AG20443 (cell line): ENCODE data around the gene FAM89A.
"Not testable (repeated sequence)": the region's sequence is repeated elsewhere in the genome, so short reads cannot be mapped to it uniquely, and the experiment has no call there.

Source experiments
- DNase-seq: peaks from one replicate; pipeline ENCODE4 v3.0.0; 2012; ENCODE audit warnings: low spot score, mixed read lengths

The FAM89A gene

GRCh38 chr1:231055271-231055670 is 15.2 kb upstream of the FAM89A start:
- DNase-seq = no peak

DNA sequence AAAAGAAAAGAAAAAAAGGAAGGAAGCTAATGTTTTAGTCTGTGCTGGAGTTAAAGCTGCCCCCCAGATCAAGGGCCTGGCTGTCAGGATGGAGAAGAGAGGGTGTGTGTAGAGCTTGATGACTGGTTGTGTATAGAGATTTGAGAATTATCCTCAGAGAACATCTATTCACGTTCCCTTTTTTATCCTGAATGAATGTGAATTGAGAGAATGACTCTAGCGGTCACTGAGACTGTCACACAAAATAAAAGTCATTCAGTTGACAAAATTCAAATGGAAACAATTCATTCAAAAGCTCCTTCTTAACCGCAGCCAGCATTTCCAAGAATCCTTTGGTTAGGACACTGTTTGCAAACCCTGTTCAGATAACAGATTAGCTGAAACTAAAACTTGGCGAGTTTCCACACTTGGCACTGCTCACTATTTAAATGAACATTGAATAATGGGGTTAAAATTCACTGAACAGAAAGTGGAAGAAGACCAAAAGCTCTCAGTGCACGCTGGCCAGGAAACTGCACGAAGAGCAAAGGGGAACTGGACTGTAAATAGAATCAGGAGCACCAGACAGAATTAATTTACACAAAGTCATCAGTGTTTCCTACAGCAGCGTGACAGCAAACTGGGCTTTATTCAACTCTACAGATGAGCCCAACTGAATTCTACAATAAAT is 13.6 kb upstream of the FAM89A start:
- DNase-seq = no peak

DNA sequence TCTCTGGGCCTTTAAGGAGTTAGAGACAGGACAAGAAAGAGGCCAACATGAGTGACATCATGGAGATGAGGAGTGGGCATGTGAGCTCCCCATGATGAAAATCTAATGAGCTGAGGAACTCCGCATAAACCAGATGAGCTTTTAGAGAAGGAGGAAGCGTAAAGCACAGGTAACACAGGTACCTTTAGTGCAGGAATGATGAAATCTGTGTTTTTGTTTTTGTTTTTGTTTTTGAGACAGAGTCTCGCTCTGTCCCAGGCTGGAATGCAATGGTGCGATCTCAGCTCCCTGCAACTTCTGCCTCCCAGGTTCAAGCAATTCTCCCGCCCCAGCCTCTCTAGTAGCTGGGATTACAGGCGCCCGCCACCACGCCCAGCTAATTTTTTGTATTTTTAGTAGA is 12.7 kb upstream of the FAM89A start:
- no peak for DNase-seq

DNA sequence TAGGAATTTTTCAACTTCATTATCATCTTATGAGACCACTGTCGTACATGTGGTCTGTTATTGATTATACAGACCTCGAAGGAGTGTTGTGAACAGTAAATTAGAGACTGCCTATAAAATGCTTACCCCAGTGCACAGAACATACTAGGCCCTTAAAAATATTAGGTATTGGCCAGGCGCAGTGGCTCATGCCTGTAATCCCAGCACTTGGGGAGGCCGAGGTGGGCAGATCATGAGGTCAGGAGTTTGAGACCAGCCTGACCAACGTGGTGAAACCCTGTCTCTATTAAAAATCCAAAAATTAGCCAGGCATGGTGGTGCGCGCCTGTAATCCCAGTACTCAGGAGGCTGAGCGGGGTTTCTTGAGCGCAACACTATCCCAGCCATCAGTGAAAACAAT is 10.9 kb upstream of the FAM89A start:
- DNase-seq = not testable (repeated sequence)

DNA sequence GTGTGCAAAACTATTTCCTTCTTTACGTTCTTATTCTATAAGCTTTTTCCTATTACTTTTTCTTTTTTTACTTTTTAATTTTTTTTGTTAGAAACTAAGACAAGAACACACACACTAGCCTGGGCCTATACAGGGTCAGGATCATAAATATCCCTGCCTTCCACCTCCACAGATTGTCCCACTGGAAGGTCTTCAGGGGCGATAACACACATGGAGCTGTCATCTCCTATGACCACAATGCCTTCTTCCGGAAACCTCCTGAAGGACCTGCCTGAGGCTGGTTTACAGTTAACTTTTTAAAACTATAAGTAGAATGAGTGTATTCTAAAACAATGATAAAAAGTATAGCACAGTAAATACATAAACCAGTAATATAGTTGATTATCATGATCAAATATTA is 10.3 kb upstream of the FAM89A start:
- no peak for DNase-seq

GRCh38 chr1:231049121-231049979 is 9.3 kb upstream of the FAM89A start:
- DNase-seq = no peak

GRCh38 chr1:231048419-231048818 is 8.4 kb upstream of the FAM89A start:
- not testable (repeated sequence) for DNase-seq

DNA sequence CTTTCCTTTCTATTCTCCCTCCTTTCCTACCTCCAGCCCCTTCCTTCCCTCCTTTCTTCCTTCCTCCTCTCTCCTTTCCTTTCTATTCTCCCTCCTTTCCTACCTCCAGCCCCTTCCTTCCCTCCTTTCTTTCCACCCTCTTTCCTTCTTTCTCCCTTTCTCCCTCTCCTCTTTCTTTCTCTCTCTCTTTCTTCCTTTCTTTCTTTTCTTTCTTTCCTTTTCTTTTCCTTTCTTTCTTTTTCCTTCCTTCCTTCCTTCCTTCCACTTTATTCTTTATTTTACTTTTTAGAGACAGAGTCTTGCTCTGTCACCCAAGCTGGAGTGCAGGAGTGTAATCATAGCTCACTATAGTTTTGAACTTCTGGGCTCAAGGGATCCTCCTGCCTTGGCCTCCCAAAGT is 7.5 kb upstream of the FAM89A start:
- not testable (repeated sequence) for DNase-seq

GRCh38 chr1:231046730-231047395 is 6.8 kb upstream of the FAM89A start:
- DNase-seq = no peak

DNA sequence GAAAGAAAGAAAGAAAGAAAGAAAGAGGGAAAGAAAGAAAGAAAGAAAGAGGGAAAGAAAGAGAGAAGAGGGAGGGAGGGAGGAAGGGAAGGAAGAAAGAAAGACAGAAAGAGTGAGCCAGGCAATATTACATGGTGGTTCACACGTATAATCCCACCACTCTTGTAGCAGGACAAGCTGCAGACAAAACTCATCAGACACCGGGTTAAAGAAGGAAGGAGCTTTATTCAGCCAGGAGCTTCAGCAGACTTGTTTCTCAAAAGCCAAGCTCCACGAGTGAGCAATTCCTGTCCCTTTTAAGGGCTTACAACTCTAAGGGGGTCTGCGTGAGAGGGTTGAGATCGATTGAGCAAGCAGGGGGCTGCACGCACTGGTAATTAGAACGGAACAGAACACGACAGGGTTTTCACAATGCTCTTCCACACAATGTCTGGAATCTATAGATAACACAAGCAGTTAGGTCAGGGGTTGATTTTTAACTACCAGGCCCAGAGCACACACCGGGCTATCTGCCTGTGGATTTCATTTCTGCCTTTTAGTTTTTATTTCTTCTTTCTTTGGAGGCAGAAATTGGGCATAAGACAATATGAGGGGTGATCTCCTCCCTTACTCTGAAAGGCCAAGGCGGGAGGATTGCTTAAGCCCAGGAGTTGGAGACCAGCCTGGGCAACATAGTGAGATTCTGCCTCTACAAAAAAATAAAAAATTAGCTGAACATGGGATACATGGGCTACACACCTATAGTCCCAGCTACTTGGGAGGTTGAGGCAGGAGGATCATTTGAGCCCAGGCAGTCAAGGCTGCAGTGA is 6.1 kb upstream of the FAM89A start:
- not testable (repeated sequence) for DNase-seq

DNA sequence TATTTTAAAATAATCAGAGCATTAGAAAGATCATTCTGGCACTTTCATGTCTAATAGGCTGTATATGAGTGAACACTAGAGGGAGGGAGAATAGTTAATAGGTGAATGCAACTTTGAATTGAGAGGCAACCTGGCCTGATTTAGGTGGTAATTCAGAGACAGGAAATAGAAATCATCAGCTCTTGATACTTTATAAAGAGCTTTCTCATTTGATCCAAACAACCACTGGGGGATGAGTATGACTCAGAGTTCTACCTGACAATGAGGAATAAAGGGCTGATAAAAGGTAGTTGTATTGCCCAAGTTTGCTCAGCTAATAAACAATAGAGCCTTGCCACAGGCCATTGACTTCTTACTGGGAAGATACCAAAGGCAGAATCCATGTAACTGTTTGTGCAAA is 5.2 kb upstream of the FAM89A start:
- no peak for DNase-seq

- no peak for DNase-seq
These were observed 4.5 kb upstream of the FAM89A start for GRCh38 chr1:231044588-231044987.

GRCh38 chr1:231041719-231042261 is 1.7 kb upstream of the FAM89A start:
- DNase-seq = no peak

GRCh38 chr1:231040800-231041718 is 1.0 kb upstream of the FAM89A start:
- no peak for DNase-seq

GRCh38 chr1:231039161-231040018 is 664 bp downstream of the FAM89A start:
- DNase-seq = peak; percentile 79

GRCh38 chr1:231037585-231038517 is 2.2 kb downstream of the FAM89A start:
- no peak for DNase-seq

DNA sequence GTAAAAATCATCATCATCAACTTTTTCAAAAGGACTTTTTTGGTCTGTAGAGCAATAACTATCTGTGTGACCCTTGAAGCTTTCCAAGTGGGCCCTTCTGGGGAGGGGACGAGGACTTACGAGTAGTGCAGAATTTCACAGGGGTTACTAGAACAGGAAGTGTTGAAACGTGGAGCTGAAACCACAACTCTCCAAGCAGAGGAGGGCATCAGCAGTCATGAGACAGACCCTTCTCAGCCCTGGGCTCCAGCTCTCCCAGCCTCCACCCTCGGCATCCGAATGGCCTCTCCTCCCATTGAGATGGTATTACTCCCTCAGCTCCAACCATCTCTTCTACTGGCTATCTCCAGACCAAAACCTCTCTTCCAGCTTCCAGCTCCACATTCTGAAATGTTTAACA is 3.6 kb downstream of the FAM89A start:
- no peak for DNase-seq

GRCh38 chr1:231035799-231036198 is 4.3 kb downstream of the FAM89A start:
- DNase-seq = no peak

- no peak for DNase-seq
These were observed 7.1 kb downstream of the FAM89A start for GRCh38 chr1:231032963-231033362.
